Left ventricle myocardium inferior (tissue), 1 donor: ENCODE results near the gene ANK3. TPM values are rescaled to one million over a fixed set of nuclear protein-coding genes. Genes with fewer than 3 reads are reported as not detected.

Source experiments
- DNase-seq: peaks from one replicate; pipeline ENCODE4 v3.0.0-alpha.2; 2020
- H3K27ac ChIP-seq: fragments of 200-600 bp; replicated peaks from 2 replicates; pipeline ENCODE4 v1.8.0; 2021
- H3K27me3 ChIP-seq: fragments of 200-600 bp; 2 replicates; pipeline ENCODE4 v1.8.0; 2021; ENCODE audit warnings: low read depth
- H3K36me3 ChIP-seq: fragments of 200-600 bp; 2 replicates; pipeline ENCODE4 v1.8.0; 2021
- H3K4me1 ChIP-seq: fragments of 200-600 bp; 2 replicates; pipeline ENCODE4 v1.8.0; 2021
- H3K4me3 ChIP-seq: fragments of 200-600 bp; 2 replicates; pipeline ENCODE4 v1.8.0; 2021; ENCODE audit warnings: mild to moderate bottlenecking, moderate library complexity
- H3K9me3 ChIP-seq: fragments of 200-600 bp; replicated peaks from 2 replicates; pipeline ENCODE4 v1.8.0; 2021
- CTCF ChIP-seq: fragments of 200-600 bp; IDR thresholded peaks from 2 replicates; pipeline ENCODE4 v1.8.0; 2021; ENCODE audit warnings: antibody characterized with exemption, mild to moderate bottlenecking, borderline replicate concordance
- intact Hi-C: fragments of 100-400 bp; cut with micrococcal nuclease; formaldehyde crosslinking; loops from one replicate; pipeline ENCODE4 v1.11.0; 2022
- total RNA-seq: library from RNA; stranded (reverse); fragmentation: NEBNext Ultra II Directional; extraction: Animal tissue kit (Norgen Biotek cat#: 25700); gene quantifications from one replicate; pipeline ENCODE4 v1.2.1, GENCODE V29; 2021
- donor health status: DM: no; HTN: yes; CAD: no; lungs with severe emphysema.

Gene ANK3
- total RNA-seq, 1 donor from 2014 or later = 179 TPM

- Histone ChIP-seq H3K4me3 (no peak overlapping the region), H3K4me1 (peaks cover 5% of the 10 kb centered on the region), H3K27me3 (no peaks in the 10 kb centered on the region), H3K27ac (no peak overlapping the region), H3K9me3 (peaks cover 41% of the 10 kb centered on the region), H3K36me3 (no peaks in the 10 kb centered on the region)
- intact Hi-C loops = no loop called here
- no peak for TF ChIP-seq CTCF
- DNase-seq = no peak
These were observed 412.8 kb downstream of the ANK3 start for GRCh38 chr10:59976909-59977308.
